Activated CD4-positive, alpha-beta T cell treated with anti-CD3 and anti-CD28 coated beads, Interleukin-2, amount 10 ng/mL, durations not matched to agents 7 days and 5 days (primary cell): ENCODE results near the gene DNAH11. TPM values are rescaled to one million over a fixed set of nuclear protein-coding genes. Genes with fewer than 3 reads are reported as not detected.
"Not testable (repeated sequence)": the region's sequence is repeated elsewhere in the genome, so short reads cannot be mapped to it uniquely, and the experiment has no call there.

Experiments
- CTCF ChIA-PET: fragments of 350-600 bp; sonication (Branson Sonifier 250); formaldehyde crosslinking; loops from one replicate; lab custom pipeline; 2021; ENCODE audit warnings: antibody characterized with exemption; lab: Charles Lee
- POLR2A ChIA-PET: fragments of 350-600 bp; sonication (Branson Sonifier 250); formaldehyde crosslinking; loops from one replicate; lab custom pipeline; 2021; ENCODE audit warnings: antibody characterized with exemption; lab: Charles Lee
- DNase-seq: peaks from one replicate; pipeline ENCODE4 v3.0.0-alpha.2; 2020
- H3K27ac Mint-ChIP-seq: one replicate; pipeline ENCODE4 v1.8.0; 2021; ENCODE audit warnings: mild to moderate bottlenecking, moderate library complexity, mixed read lengths
- H3K27me3 Mint-ChIP-seq: one replicate; pipeline ENCODE4 v1.8.0; 2021; ENCODE audit warnings: mixed read lengths
- H3K36me3 Mint-ChIP-seq: one replicate; pipeline ENCODE4 v1.8.0; 2021; ENCODE audit warnings: low read depth, mixed read lengths
- H3K4me1 Mint-ChIP-seq: one replicate; pipeline ENCODE4 v1.8.0; 2021; ENCODE audit warnings: mixed read lengths
- H3K4me3 Mint-ChIP-seq: one replicate; pipeline ENCODE4 v1.8.0; 2021; ENCODE audit warnings: mild to moderate bottlenecking, moderate library complexity, mixed read lengths
- H3K9me3 Mint-ChIP-seq: one replicate; pipeline ENCODE4 v1.8.0; 2021; ENCODE audit warnings: mixed read lengths
- total RNA-seq, 2 experiments: library from RNA; stranded (reverse); gene quantifications; one replicate each; pipeline ENCODE4 v1.2.3, GENCODE V29; 2021

DNAH11 gene
- total RNA-seq, 2 experiments from 2014 or later, result 0.77 to 1.3 TPM

DNA sequence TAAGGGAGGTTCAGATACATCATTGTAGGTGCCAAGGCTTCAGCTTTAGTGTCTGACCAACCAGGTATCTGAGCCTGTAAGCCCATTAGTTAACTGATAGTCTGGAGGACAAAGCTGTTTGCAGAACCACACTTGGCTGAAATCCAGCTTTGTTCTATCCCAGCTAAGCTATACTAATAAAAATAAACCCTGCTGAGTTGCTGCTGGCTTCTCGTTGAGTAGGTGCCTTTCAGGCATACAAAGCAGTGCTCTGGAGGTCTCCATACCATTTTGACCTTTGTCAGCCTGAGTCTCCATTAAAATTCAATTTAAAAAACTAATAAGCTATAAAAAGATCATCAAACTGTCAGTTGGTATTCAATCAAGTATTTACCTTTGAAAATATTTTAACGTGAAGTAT, 380.8 kb downstream of the DNAH11 start:
- CTCF ChIA-PET, result interaction anchor here (0.7 to 1.3 kb wide), 2 partner anchors 11 to 1619 kb away, joined by 4 to 5 read pairs; no protein-coding TSS in a partner anchor
- H3K4me1 Mint-ChIP-seq, result peaks cover under 1% of the 10 kb centered on the region

DNA sequence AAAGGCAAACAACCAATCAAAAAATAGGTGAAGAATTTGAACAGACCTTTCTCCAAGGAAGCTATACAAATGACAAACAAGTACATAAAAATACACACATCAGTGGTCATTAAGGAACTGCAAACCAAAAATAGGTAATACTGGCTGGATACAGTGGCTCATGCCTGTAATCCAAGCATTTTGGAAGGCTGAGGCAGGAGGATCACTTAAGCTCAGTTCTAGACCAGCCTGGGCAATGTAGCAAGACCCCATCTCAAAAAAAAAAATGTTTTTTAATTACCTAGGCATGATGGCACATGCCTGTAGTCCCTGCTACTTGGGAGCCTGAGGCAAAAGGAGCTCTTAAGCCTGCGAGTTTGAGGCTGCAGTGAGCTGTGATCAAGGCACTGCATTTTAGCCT, 383.6 kb downstream of the DNAH11 start:
- peaks cover 6% of the 10 kb centered on the region for H3K4me1 Mint-ChIP-seq
- no peak for DNase-seq
- H3K36me3 Mint-ChIP-seq, result peaks cover 39% of the 10 kb centered on the region
- peaks cover 17% of the 10 kb centered on the region for H3K9me3 Mint-ChIP-seq
- no peak overlapping the region for H3K27ac Mint-ChIP-seq
- ChIA-PET POLR2A (no interaction called here), CTCF (interaction anchor here (0.6 to 1.6 kb wide), 2 partner anchors 28 to 483 kb away, joined by 3 to 5 read pairs; no protein-coding TSS in a partner anchor)
- no peak overlapping the region for H3K4me3 Mint-ChIP-seq
- H3K27me3 Mint-ChIP-seq, result no peaks in the 10 kb centered on the region

More for the DNA sequence above, 380.8 kb downstream of the DNAH11 start:
- Mint-ChIP-seq H3K27ac (no peak overlapping the region), H3K9me3 (peaks cover 2% of the 10 kb centered on the region), H3K4me3 (no peak overlapping the region), H3K27me3 (no peaks in the 10 kb centered on the region), H3K36me3 (peaks cover 17% of the 10 kb centered on the region)
- DNase-seq, result no peak
- POLR2A ChIA-PET, result no interaction called here

DNA sequence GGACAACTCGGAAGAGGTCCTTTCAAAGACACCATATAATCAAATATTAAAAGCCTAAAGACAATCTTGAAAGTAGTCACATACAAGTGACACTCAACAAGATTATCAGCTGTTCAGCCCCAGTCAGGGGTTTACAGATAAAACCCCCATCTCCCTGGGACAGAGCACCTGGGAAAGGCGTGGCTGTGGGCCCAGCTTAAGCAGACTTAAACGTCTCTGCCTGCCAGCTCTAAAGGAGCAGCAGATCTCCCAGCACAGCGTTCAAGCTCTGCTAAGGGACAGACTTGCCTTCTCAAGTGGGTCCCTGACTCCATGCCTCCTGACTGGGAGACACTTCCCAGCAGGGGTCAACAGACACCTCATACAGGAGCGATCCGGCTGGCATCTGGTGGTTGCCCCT, 384.9 kb downstream of the DNAH11 start:
- H3K36me3 Mint-ChIP-seq, result peaks cover 46% of the 10 kb centered on the region
- ChIA-PET POLR2A (no interaction called here), CTCF (interaction anchor here (1.5 kb wide), 1 partner anchor 17 kb away, joined by 4 read pairs; the partner anchor contains the start of gene CDCA7L)
- H3K4me3 Mint-ChIP-seq, result no peak overlapping the region
- H3K9me3 Mint-ChIP-seq, result peaks cover 20% of the 10 kb centered on the region
- no peak overlapping the region for H3K27ac Mint-ChIP-seq
- DNase-seq, result no peak
- peaks cover 6% of the 10 kb centered on the region for H3K4me1 Mint-ChIP-seq
- no peaks in the 10 kb centered on the region for H3K27me3 Mint-ChIP-seq

DNA sequence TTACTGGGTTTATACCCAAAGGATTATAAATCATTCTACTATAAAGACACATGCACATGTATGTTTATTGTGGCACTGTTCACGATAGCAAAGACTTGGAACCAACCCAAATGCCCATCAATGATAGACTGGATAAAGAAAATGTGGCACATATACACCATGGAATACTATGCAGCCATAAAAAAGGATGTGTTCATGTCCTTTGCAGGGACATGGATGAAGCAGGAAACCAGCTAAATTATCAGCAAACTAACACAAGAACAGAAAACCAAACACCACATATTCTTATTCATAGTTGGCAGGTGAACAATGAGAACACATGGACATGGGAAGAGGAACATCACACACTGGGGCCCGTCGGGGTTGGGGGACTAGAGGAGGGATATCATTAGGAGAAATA, 390.5 kb downstream of the DNAH11 start:
- H3K4me3 Mint-ChIP-seq, POLR2A ChIA-PET, H3K27ac Mint-ChIP-seq, H3K27me3 Mint-ChIP-seq, DNase-seq, CTCF ChIA-PET: not testable (repeated sequence)
- Mint-ChIP-seq H3K36me3 (peaks cover 79% of the 10 kb centered on the region), H3K9me3 (peaks cover 43% of the 10 kb centered on the region), H3K4me1 (peaks cover 18% of the 10 kb centered on the region)

DNA sequence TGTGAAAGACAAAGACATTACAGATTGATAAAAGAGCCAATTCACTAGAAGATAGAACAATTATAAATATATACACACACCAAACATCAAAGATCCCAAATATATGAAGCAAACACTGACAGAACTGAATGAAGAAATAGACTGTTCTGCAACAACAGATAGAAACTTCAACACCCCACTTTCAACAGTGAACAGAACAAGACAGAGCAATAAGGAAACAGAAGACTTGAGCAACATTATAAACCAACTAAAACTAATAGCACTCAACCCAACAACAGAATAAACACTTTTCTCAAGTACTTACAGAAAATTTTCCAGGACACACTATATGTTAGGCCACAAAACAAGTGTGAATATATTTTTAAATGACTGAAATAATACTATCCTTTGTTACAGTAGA, 392.0 kb downstream of the DNAH11 start:
- Mint-ChIP-seq H3K4me3 (no peak overlapping the region), H3K4me1 (peaks cover 27% of the 10 kb centered on the region), H3K9me3 (peaks cover 34% of the 10 kb centered on the region), H3K36me3 (peaks cover 78% of the 10 kb centered on the region), H3K27ac (no peak overlapping the region), H3K27me3 (no peaks in the 10 kb centered on the region)
- no peak for DNase-seq
- CTCF ChIA-PET, result no interaction called here
- POLR2A ChIA-PET, result no interaction called here

DNA sequence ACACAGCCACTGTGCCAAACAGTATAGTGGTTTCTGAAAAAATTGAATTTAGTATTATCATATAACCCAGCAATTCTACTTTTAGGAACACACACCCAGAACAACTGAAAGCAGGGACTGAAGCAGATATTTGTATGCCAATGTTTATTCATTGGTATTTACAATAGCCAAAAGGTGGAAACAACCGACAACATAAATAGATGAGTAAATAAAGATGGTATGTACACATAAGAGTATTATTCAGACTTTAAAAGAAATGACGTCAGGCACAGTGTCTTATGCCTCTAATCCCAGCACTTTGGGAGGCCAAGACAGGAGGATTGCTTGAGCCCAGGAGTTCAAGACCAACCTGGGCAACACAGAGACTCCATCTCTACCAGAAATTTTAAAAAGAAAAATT, 395.6 kb downstream of the DNAH11 start:
- POLR2A ChIA-PET, result no interaction called here
- CTCF ChIA-PET, result no interaction called here
- peaks cover 21% of the 10 kb centered on the region for H3K9me3 Mint-ChIP-seq
- peaks cover 56% of the 10 kb centered on the region for H3K4me1 Mint-ChIP-seq
- no peak overlapping the region for H3K27ac Mint-ChIP-seq
- no peak overlapping the region for H3K4me3 Mint-ChIP-seq
- H3K36me3 Mint-ChIP-seq, result peaks cover 72% of the 10 kb centered on the region
- H3K27me3 Mint-ChIP-seq, result no peaks in the 10 kb centered on the region
- no peak for DNase-seq

DNA sequence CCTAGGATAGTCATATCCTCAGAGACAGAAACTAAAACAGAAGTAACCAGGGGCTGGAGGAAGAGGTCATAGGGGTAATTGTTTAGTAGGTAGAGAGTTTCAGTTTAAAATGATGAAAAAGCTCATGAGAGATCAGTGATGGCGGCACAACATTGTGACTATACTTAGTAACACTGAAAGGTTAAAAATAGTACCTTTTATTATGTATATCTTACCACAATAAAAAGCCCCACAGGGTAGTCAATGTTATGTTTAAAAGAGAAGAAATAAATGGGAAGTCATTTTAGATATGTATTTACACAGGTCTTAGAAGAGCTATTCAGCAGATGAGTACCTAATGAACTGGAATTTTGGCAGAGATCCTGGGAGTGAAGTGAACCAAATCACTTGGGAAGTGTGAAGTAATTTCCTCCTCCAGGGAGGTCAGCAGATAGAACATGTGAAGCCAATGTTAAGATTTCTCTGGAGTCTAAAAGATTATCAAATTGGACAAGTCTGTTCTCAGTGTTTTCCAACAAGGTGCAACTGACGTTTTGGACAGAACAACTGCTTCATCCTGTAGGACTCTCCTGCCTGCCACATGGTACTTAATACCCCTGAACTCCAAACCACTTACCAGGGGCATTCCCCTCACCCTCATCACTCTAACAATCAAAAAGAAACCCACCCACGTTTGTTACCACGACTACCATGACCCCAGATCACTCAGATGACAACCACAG, 396.5 kb downstream of the DNAH11 start:
- ChIA-PET CTCF (interaction anchor here (0.6 kb wide), 1 partner anchor 74 kb away, joined by 3 read pairs; no protein-coding TSS in a partner anchor), POLR2A (interaction anchor here (0.6 kb wide), 1 partner anchor 14 kb away, joined by 4 read pairs; no protein-coding TSS in a partner anchor)
- Mint-ChIP-seq H3K27ac (no peak overlapping the region), H3K36me3 (peaks cover 65% of the 10 kb centered on the region), H3K4me1 (peaks cover 59% of the 10 kb centered on the region), H3K4me3 (no peak overlapping the region), H3K9me3 (peaks cover 19% of the 10 kb centered on the region), H3K27me3 (no peaks in the 10 kb centered on the region)
- DNase-seq, result no peak

DNA sequence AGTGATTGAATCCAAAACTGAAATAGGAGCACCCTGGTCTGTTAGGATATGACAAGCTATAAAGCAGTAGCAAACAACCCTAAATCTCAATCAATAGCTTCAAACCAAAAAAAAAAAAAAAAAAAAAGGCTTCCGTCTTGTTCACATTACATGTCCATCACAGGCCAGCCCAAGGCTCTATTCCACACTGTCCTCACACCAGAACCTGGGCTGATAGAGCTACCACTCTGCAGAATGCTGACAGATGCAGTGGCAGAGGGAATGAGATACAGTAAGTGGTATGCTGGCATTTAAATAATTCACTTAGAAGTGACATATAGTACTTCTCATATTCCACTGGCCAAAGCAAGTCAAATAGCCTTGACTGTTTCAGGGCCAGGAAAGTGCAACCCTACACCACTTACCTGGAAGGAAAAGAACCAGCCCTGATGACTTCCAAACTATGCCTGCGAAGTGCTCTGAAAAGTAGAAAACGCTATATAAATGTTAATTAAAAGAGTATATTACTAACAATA, 397.1 kb downstream of the DNAH11 start:
- no peak overlapping the region for H3K4me3 Mint-ChIP-seq
- no peak overlapping the region for H3K27ac Mint-ChIP-seq
- no peak for DNase-seq
- ChIA-PET POLR2A (interaction anchor here (0.6 kb wide), 1 partner anchor 14 kb away, joined by 4 read pairs; no protein-coding TSS in a partner anchor), CTCF (interaction anchor here (0.6 kb wide), 1 partner anchor 74 kb away, joined by 3 read pairs; no protein-coding TSS in a partner anchor)
- no peaks in the 10 kb centered on the region for H3K27me3 Mint-ChIP-seq
- peaks cover 58% of the 10 kb centered on the region for H3K4me1 Mint-ChIP-seq
- H3K36me3 Mint-ChIP-seq, result peaks cover 62% of the 10 kb centered on the region
- peaks cover 16% of the 10 kb centered on the region for H3K9me3 Mint-ChIP-seq

DNA sequence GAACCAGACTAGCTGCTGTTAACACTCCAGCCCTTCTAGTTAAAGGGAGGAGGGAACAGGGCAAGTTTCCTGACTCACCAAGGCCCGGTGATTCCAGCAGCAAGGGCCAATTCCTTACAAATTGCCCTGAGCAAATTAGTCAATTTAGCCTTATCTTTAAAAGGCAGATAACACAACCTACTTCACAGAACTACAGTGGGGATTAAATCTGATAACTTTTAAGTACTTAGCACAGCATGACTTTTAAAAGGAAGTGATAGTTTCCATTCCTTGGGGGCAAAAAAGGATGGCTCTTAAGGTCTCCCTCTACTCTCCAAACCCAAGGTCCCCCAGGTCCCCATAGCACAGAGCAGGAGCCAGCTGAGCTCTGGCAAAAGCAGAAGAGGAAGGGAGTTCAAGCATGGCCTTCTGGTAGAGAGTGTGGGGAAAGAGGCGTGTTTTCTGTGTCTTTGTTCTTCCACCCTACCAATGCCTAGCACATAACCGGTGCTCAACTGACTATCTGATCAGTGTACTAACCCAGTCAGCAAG, 398.8 kb downstream of the DNAH11 start:
- ChIA-PET CTCF (interaction anchor here (1.4 kb wide), 1 partner anchor 123 kb away, joined by 3 read pairs; no protein-coding TSS in a partner anchor), POLR2A (no interaction called here)
- no peaks in the 10 kb centered on the region for H3K27me3 Mint-ChIP-seq
- no peak for DNase-seq
- peaks cover 6% of the 10 kb centered on the region for H3K9me3 Mint-ChIP-seq
- H3K36me3 Mint-ChIP-seq, result peaks cover 49% of the 10 kb centered on the region
- no peak overlapping the region for H3K4me3 Mint-ChIP-seq
- peaks cover 61% of the 10 kb centered on the region for H3K4me1 Mint-ChIP-seq
- peak overlapping the region; percentile 73 for H3K27ac Mint-ChIP-seq

DNA sequence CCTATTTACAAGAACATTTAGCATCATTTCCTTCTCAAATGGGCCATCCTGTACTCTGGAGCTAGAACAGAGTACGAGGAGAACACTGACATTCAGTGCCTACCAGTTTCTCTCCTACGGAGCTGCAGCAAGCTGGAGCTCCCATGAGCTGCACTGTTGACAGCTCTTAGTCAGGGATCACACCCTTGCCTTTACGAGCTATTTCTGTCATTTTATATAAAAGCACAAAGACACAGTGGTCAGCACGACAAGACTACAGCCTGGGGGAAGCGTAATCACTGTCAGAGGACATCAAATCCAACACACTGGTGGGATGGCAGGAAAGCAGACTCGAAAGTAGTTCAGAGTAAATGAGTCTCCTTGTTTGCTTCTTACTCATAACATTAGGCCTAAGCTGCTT, 400.1 kb downstream of the DNAH11 start:
- H3K9me3 Mint-ChIP-seq, result no peaks in the 10 kb centered on the region
- ChIA-PET CTCF (no interaction called here), POLR2A (no interaction called here)
- peak overlapping the region; percentile 29 for H3K4me3 Mint-ChIP-seq
- H3K36me3 Mint-ChIP-seq, result peaks cover 40% of the 10 kb centered on the region
- H3K4me1 Mint-ChIP-seq, result peaks cover 74% of the 10 kb centered on the region
- no peak overlapping the region for H3K27ac Mint-ChIP-seq
- no peak for DNase-seq
- H3K27me3 Mint-ChIP-seq, result no peaks in the 10 kb centered on the region

DNA sequence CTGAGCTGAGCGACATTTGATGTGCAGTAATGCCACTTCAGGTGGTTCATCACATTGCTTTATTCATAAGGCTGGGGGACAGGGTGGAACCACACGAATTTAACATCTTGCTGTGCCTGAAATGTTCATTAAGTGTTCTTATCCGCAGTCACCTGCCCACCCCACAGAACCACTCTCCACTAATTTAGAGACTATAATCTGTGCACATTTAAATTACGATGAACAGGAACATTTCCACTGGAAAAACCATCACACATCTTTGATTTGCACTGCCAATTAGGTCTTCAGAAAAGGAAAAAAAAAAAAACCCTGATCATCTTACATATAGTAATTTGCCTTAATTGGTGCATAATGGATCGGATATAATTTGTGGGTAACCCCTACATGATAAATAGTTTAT, 400.6 kb downstream of the DNAH11 start:
- DNase-seq, result no peak
- Mint-ChIP-seq H3K4me3 (peak overlapping the region; percentile 29), H3K9me3 (no peaks in the 10 kb centered on the region), H3K36me3 (peaks cover 36% of the 10 kb centered on the region), H3K27ac (no peak overlapping the region), H3K4me1 (peaks cover 77% of the 10 kb centered on the region), H3K27me3 (no peaks in the 10 kb centered on the region)
- ChIA-PET CTCF (no interaction called here), POLR2A (no interaction called here)

DNA sequence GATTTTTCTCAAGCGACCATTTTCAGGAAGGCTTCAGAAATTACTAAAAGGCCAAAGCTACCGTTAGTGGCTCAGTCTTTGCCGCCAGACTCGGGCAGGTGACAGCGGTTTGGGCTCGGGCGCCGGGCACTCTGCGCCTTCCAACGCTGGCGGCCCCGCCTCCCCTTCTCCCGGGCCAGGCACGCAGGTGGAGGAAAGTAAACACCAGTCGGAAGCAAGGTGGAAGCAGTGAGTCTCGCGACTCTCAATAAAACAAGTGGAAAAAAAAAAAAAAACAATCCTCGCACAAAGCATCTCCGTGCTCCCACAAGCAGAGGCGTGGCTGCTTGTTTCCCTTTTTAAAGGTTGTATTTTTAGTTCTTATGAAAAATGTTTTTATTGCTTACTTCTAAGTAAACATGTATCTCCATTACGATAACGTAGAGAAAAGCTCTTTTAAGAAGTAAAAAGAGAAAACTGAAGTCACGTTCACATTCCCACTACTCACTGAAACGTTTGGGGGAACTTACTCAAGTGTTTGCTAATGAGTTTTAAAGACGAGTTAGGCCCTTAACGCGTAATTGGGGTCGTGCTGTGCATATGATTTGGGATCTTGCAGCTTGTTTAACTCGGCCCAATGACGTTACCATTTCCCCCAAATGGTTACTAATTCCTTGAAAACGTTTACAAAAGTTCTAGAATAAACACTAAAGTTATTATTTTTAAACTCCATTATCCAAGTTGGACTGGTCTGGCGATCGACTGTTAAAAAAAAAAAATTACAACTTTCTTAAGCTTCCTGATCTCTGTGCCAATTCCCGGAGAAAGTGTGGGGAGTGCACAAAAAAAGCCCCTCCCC, 402.0 kb downstream of the DNAH11 start:
- ChIA-PET CTCF (interaction anchor here (1.1 to 1.3 kb wide), 2 partner anchors 17 to 19 kb away, joined by 4 to 6 read pairs; no protein-coding TSS in a partner anchor), POLR2A (interaction anchor here (0.7 kb wide), 1 partner anchor 230 kb away, joined by 7 read pairs; no protein-coding TSS in a partner anchor)
- Mint-ChIP-seq H3K4me1 (peaks cover 75% of the 10 kb centered on the region), H3K27ac (peak overlapping the region; percentile 90), H3K9me3 (no peaks in the 10 kb centered on the region), H3K27me3 (peaks cover 10% of the 10 kb centered on the region), H3K36me3 (peaks cover 24% of the 10 kb centered on the region), H3K4me3 (peak overlapping the region; percentile 89)
- peak; percentile 63 for DNase-seq
